A673 (cell line): ENCODE measurements around the gene ADARB2.

Experiments used
- EZH2 ChIP-seq: fragments of 200-600 bp; sonication (generic); IDR thresholded peaks from 2 replicates; pipeline ENCODE4 v1.6.1; 2017; ENCODE audit warnings: borderline replicate concordance, low read depth, mild to moderate bottlenecking, mixed read lengths, antibody characterized with exemption, low read length; ENCODE audit not compliant: poor library complexity, severe bottlenecking
- TF ChIP-seq, protein P1 (sequence below): fragments of 300-800, 200-600 bp; sonication (generic); conservative IDR thresholded peaks from 2 replicates; pipeline ENCODE4 v1.5.1; 2017; ENCODE audit warnings: low read depth, mild to moderate bottlenecking, antibody characterized with exemption, low read length, moderate library complexity, mixed read lengths

DNA sequence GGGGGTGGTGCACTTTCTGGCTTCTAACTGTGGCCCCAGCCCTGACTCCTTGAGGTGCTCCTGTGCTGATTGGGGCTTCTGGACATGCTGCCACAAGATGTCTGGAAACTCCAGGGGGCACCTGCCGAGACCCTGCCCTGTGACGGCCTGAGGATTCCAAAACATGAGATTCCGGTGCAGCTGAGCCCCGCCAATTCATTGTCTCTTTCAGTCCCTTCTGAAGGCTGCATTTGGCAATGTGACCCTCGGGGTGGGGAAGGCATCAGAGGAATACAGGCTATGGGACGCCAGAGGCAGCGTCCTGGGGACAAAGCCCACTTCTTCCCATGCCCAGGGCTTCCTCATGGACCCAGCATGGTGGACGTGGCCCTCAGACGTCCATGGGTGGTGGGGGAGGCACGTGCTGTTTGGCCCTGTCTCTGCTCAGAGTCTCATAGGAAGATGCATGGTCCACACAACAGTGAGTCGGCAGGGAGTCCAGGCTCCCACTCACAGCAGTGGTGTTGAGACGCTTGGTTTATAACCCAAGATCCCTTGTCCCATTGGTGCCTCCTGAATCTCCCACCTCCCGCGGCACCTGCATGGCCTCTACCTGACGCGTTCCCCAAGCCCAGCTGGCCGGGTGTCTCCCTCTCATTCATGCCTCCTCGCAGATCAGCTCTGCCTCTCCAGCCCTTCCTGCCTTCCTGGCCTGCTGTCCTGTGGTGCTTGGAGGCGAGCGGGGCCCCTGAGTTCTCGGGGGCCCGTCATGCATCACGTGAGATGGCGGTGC lies 551.2 kb downstream of the ADARB2 start:
- TF ChIP-seq, protein P1, sequence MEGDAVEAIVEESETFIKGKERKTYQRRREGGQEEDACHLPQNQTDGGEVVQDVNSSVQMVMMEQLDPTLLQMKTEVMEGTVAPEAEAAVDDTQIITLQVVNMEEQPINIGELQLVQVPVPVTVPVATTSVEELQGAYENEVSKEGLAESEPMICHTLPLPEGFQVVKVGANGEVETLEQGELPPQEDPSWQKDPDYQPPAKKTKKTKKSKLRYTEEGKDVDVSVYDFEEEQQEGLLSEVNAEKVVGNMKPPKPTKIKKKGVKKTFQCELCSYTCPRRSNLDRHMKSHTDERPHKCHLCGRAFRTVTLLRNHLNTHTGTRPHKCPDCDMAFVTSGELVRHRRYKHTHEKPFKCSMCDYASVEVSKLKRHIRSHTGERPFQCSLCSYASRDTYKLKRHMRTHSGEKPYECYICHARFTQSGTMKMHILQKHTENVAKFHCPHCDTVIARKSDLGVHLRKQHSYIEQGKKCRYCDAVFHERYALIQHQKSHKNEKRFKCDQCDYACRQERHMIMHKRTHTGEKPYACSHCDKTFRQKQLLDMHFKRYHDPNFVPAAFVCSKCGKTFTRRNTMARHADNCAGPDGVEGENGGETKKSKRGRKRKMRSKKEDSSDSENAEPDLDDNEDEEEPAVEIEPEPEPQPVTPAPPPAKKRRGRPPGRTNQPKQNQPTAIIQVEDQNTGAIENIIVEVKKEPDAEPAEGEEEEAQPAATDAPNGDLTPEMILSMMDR = no peak
- no peak for TF ChIP-seq EZH2
